OCI-LY1 (cell line): ENCODE data around the gene PTPN14.

ENCODE experiments used
- H2AFZ ChIP-seq: fragments of 200-600 bp; sonication (generic), shearing (Covaris generic); 2 replicates; pipeline ENCODE4 v1.6.0; 2014; ENCODE audit warnings: antibody characterized with exemption, mild to moderate bottlenecking, low read length
- H3F3A ChIP-seq: fragments of 200-600 bp; sonication (generic), shearing (Covaris generic); 2 replicates; pipeline ENCODE4 v1.6.0; 2014; ENCODE audit warnings: mild to moderate bottlenecking, antibody characterized with exemption, low read length, moderate library complexity; ENCODE audit not compliant: insufficient read depth
- H3K27ac ChIP-seq: fragments of 200-600 bp; sonication (generic); 2 replicates; pipeline ENCODE4 v1.5.1; 2014; ENCODE audit warnings: low read length, mixed run types, mild to moderate bottlenecking, low read depth; ENCODE audit not compliant: poor library complexity, severe bottlenecking
- H3K27me3 ChIP-seq: fragments of 200-600 bp; sonication (generic); 2 replicates; pipeline ENCODE4 v1.6.0; 2014; ENCODE audit warnings: antibody characterized with exemption, mild to moderate bottlenecking, low read length, moderate library complexity; ENCODE audit not compliant: insufficient read depth
- H3K36me3 ChIP-seq: fragments of 200-600 bp; sonication (generic); 2 replicates; pipeline ENCODE4 v1.6.1; 2014; ENCODE audit warnings: mild to moderate bottlenecking, antibody characterized with exemption, low read length, moderate library complexity, mixed read lengths; ENCODE audit not compliant: insufficient read depth
- H3K4me1 ChIP-seq: fragments of 200-600 bp; sonication (generic); 2 replicates; pipeline ENCODE4 v1.5.1; 2014; ENCODE audit warnings: mild to moderate bottlenecking, low read length, moderate library complexity; ENCODE audit not compliant: insufficient read depth, severe bottlenecking
- H3K4me2 ChIP-seq: fragments of 200-600 bp; sonication (generic), shearing (Covaris generic); 2 replicates; pipeline ENCODE4 v1.6.1; 2014; ENCODE audit warnings: low read length
- H3K4me3 ChIP-seq: fragments of 200-600 bp; sonication (generic); 2 replicates; pipeline ENCODE4 v1.5.1; 2014; ENCODE audit warnings: low read length, low read depth, mild to moderate bottlenecking, mixed read lengths; ENCODE audit not compliant: poor library complexity, severe bottlenecking
- H3K79me2 ChIP-seq: fragments of 200-600 bp; shearing (Covaris generic); 2 replicates; pipeline ENCODE4 v1.6.1; 2016; ENCODE audit warnings: mixed run types, low read length, mixed read lengths; ENCODE audit not compliant: insufficient read depth
- H3K9ac ChIP-seq: fragments of 200-600 bp; sonication (generic), shearing (Covaris generic); 2 replicates; pipeline ENCODE4 v1.6.1; 2014; ENCODE audit warnings: mild to moderate bottlenecking, low read length, mixed read lengths
- H3K9me2 ChIP-seq: fragments of 200-600 bp; sonication (generic), shearing (Covaris generic); 2 replicates; pipeline ENCODE4 v1.6.1; 2014; ENCODE audit warnings: low read depth, mild to moderate bottlenecking, low read length, mixed read lengths
- H3K9me3 ChIP-seq: fragments of 200-600 bp; shearing (Covaris generic); 2 replicates; pipeline ENCODE4 v1.6.1; 2014; ENCODE audit warnings: low read length, mixed read lengths
- H4K20me1 ChIP-seq: fragments of 200-600 bp; sonication (generic), shearing (Covaris generic); 2 replicates; pipeline ENCODE4 v1.6.0; 2016; ENCODE audit warnings: mild to moderate bottlenecking, low read length; ENCODE audit not compliant: insufficient read depth
- EZH2 ChIP-seq: fragments of 200-600 bp; sonication (generic), shearing (Covaris generic); IDR thresholded peaks from 2 replicates; pipeline ENCODE4 v1.8.0; 2017; ENCODE audit warnings: borderline replicate concordance, mixed run types, mild to moderate bottlenecking, antibody characterized with exemption, low read length, moderate library complexity, mixed read lengths
- TF ChIP-seq, protein P1 (sequence below): fragments of 200-600 bp; sonication (generic), shearing (Covaris generic); IDR thresholded peaks from 2 replicates; pipeline ENCODE4 v1.5.1; 2017; ENCODE audit warnings: mild to moderate bottlenecking, antibody characterized with exemption, low read length, moderate library complexity, mixed read lengths

Gene PTPN14

DNA sequence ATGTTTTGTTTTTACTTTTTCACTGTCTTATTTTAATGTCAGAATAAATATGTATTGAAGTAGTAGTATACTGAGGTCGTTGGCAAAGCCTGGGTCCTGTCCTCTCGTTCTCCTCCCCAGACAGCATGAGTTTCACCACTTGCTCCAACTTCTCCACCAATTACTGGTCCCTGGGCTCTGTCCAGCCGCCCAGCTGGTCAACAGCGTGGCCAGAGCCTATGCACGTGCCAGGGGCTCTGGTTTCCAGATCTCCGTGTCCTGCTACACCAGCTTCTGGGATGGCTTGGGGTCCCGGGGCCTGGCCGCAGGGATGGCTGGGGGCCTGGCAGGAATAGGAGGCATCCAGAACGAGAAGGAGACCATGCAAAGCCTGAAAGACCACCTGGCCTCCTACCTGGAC, 19.3 kb downstream of the PTPN14 start:
- Histone ChIP-seq H4K20me1 (no peaks in the 10 kb centered on the region), H3K4me1 (no peaks in the 10 kb centered on the region), H3K79me2 (no peaks in the 10 kb centered on the region), H3K27ac (no peak overlapping the region), H3K27me3 (no peaks in the 10 kb centered on the region), H2AFZ (no peak overlapping the region), H3K9me3 (no peaks in the 10 kb centered on the region), H3K4me2 (no peak overlapping the region), H3K36me3 (no peaks in the 10 kb centered on the region), H3K4me3 (no peak overlapping the region), H3K9me2 (no peaks in the 10 kb centered on the region), H3K9ac (no peak overlapping the region), H3F3A (no peaks in the 10 kb centered on the region)
- TF ChIP-seq EZH2, result no peak
- TF ChIP-seq, protein P1, sequence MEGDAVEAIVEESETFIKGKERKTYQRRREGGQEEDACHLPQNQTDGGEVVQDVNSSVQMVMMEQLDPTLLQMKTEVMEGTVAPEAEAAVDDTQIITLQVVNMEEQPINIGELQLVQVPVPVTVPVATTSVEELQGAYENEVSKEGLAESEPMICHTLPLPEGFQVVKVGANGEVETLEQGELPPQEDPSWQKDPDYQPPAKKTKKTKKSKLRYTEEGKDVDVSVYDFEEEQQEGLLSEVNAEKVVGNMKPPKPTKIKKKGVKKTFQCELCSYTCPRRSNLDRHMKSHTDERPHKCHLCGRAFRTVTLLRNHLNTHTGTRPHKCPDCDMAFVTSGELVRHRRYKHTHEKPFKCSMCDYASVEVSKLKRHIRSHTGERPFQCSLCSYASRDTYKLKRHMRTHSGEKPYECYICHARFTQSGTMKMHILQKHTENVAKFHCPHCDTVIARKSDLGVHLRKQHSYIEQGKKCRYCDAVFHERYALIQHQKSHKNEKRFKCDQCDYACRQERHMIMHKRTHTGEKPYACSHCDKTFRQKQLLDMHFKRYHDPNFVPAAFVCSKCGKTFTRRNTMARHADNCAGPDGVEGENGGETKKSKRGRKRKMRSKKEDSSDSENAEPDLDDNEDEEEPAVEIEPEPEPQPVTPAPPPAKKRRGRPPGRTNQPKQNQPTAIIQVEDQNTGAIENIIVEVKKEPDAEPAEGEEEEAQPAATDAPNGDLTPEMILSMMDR, result no peak

DNA sequence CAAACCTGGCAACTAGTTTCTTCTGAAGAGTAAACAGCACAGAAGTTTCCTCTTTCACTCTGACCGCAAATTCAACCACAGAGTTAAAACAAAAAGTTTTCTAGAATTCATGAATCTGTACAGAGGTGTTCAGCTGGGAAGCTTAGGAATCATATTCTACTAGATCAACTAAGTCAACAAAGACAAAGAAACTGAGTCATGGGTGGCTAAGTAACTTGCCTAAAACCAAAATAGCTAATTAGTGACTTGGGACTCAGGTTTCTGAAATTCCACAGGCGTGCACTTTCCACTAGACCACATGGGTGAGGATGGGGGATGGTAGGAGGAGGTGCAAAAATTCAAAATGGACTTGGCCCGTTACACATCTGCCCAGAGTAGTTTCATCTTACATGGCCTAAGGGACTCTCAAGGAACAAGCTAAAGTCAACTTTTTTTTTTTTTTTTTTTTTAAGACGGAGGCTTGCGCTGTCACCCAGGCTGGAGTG, 25.8 kb downstream of the PTPN14 start:
- Histone ChIP-seq H4K20me1 (no peaks in the 10 kb centered on the region), H3F3A (no peaks in the 10 kb centered on the region), H3K9ac (no peak overlapping the region), H3K27me3 (no peaks in the 10 kb centered on the region), H3K9me2 (no peaks in the 10 kb centered on the region), H2AFZ (no peak overlapping the region), H3K4me2 (no peak overlapping the region), H3K36me3 (no peaks in the 10 kb centered on the region), H3K4me3 (no peak overlapping the region), H3K27ac (no peak overlapping the region), H3K9me3 (no peaks in the 10 kb centered on the region), H3K79me2 (no peaks in the 10 kb centered on the region), H3K4me1 (no peaks in the 10 kb centered on the region)
- no peak for TF ChIP-seq EZH2
- TF ChIP-seq, protein P1, result no peak

DNA sequence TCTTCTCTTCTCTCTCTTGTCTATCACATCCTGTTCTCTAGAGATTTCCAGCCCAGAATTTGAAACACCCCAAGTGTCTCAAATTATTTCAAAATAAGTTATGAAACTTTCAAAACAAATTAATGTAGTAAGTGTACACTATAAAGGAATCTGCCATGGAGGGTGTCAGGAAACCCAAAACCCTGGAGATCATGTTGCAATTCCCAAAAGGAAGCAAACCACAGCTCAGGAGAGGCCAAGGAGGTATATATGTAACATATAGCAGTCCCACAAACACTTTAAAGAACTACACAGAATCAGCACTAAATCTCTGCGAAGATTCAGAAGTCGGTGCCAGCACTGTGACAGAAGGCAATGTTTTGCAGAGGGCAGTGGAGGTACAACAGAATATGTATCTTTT, 26.6 kb downstream of the PTPN14 start:
- H4K20me1 ChIP-seq, result no peaks in the 10 kb centered on the region
- no peak overlapping the region for H3K9ac ChIP-seq
- no peak overlapping the region for H3K27ac ChIP-seq
- no peaks in the 10 kb centered on the region for H3K4me1 ChIP-seq
- H3K27me3 ChIP-seq, result no peaks in the 10 kb centered on the region
- H3K4me2 ChIP-seq, result no peak overlapping the region
- no peak for TF ChIP-seq EZH2
- TF ChIP-seq, protein P1, result no peak
- H3F3A ChIP-seq, result no peaks in the 10 kb centered on the region
- H3K4me3 ChIP-seq, result no peak overlapping the region
- no peaks in the 10 kb centered on the region for H3K79me2 ChIP-seq
- no peaks in the 10 kb centered on the region for H3K9me2 ChIP-seq
- H3K36me3 ChIP-seq, result no peaks in the 10 kb centered on the region
- H2AFZ ChIP-seq, result no peak overlapping the region
- no peaks in the 10 kb centered on the region for H3K9me3 ChIP-seq
